NT2/D1 (cell line): ENCODE results near the gene PRKN.

Experiments
- DNase-seq: peaks from one replicate; pipeline ENCODE4 v3.0.0-alpha.2; 2011; ENCODE audit warnings: low read depth, low spot score
- H3K27me3 ChIP-seq: 2 replicates; pipeline ENCODE4 v1.6.0; 2011; ENCODE audit warnings: mild to moderate bottlenecking; ENCODE audit not compliant: insufficient read length, insufficient read depth
- H3K36me3 ChIP-seq: 2 replicates; pipeline ENCODE4 v1.6.1; 2011; ENCODE audit warnings: mild to moderate bottlenecking, low read length, mixed read lengths; ENCODE audit not compliant: insufficient read depth, insufficient read length
- H3K4me1 ChIP-seq: 2 replicates; pipeline ENCODE4 v1.5.1; 2011; ENCODE audit not compliant: insufficient read depth, insufficient read length
- H3K4me3 ChIP-seq: 2 replicates; pipeline ENCODE4 v1.5.1; 2011; ENCODE audit warnings: low read depth; ENCODE audit not compliant: insufficient read length
- H3K9ac ChIP-seq: 2 replicates; pipeline ENCODE4 v1.6.0; 2011; ENCODE audit warnings: low read depth; ENCODE audit not compliant: insufficient read length
- H3K9me3 ChIP-seq: 2 replicates; pipeline ENCODE4 v1.5.1; 2011; ENCODE audit warnings: mild to moderate bottlenecking, low read length; ENCODE audit not compliant: insufficient read depth
- SUZ12 ChIP-seq: IDR thresholded peaks from 2 replicates; pipeline ENCODE4 v1.6.1; 2011; ENCODE audit not compliant: insufficient read length, insufficient read depth; ENCODE audit errors: extremely low read depth
- YY1 ChIP-seq: IDR thresholded peaks from 2 replicates; pipeline ENCODE4 v1.6.1; 2011; ENCODE audit not compliant: insufficient read length, insufficient read depth
- ZNF274 ChIP-seq: IDR thresholded peaks from 2 replicates; pipeline ENCODE4 v1.6.1; 2011; ENCODE audit warnings: mild to moderate bottlenecking, low read depth, low read length

Gene PRKN

DNA sequence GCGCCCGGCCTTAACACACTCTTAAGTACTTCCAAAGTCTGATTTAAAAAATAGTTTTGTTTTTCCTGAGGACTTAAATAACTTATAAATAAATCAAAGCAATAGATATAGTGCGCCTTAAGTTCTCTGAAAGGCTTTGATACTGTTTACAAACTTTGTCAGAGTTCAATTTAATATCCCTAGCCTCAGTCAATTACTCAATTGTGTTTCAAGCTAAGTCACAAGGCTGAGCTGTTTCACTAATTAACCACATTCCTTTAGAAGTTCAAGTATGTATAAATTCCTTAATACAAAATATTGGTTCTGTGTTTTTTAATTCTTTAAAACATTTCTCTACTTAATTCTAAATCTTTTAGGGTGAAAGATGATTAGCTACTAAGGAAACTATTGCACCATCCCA is 1275.3 kb downstream of the PRKN start:
- no peak for DNase-seq
- Histone ChIP-seq H3K9ac (no peak overlapping the region), H3K36me3 (no peaks in the 10 kb centered on the region), H3K4me1 (no peaks in the 10 kb centered on the region), H3K9me3 (no peaks in the 10 kb centered on the region), H3K4me3 (no peak overlapping the region), H3K27me3 (no peaks in the 10 kb centered on the region)
- no peak for TF ChIP-seq ZNF274
- no peak for TF ChIP-seq SUZ12
- TF ChIP-seq YY1: no peak

DNA sequence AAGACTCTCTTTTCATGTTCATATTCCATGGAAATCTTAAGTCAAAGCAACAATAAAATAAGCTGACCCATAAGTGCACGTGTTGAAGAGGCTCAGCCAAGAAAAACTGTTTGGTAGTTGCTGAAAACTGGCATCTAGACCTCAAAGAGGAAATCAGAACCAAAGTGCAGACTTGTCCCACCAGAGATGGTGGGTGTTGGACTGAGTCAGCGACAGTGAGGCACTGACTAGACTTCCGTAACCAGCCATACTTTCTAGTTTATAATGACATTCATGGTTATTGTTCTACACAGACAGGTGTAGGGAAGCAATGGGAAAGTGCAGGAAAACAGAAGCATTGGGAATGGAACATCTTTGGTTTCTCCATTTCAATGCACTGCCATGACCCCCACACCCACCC is 1278.0 kb downstream of the PRKN start:
- TF ChIP-seq YY1: no peak
- peaks cover 2% of the 10 kb centered on the region for H3K4me1 ChIP-seq
- H3K9me3 ChIP-seq: no peaks in the 10 kb centered on the region
- H3K9ac ChIP-seq: no peak overlapping the region
- no peaks in the 10 kb centered on the region for H3K36me3 ChIP-seq
- H3K27me3 ChIP-seq: no peaks in the 10 kb centered on the region
- DNase-seq: no peak
- no peak overlapping the region for H3K4me3 ChIP-seq

DNA sequence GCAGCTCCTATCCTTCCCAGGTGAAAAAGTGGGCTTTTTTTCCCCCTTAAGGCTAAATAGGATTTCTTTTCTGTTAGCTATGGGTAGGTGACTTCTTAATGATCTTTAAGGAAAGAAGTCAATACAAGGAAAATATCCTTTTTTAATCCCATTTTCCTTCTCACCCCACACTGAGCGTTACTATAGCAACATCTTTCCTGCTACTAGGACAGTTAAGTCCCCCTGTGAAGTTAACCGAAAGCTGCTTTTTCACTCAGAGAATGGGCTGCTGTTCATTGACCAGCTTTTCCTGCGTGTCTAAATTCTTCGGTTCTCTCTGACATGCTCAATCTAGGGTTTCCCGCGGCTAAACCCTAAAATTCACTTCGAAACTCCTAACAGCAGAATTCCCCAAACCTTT is 1280.6 kb downstream of the PRKN start:
- Histone ChIP-seq H3K36me3 (no peaks in the 10 kb centered on the region), H3K9me3 (no peaks in the 10 kb centered on the region), H3K4me1 (peaks cover 2% of the 10 kb centered on the region), H3K9ac (no peak overlapping the region), H3K4me3 (no peak overlapping the region), H3K27me3 (no peaks in the 10 kb centered on the region)
- no peak for TF ChIP-seq SUZ12
- no peak for TF ChIP-seq ZNF274
- TF ChIP-seq YY1: no peak
- DNase-seq: no peak

DNA sequence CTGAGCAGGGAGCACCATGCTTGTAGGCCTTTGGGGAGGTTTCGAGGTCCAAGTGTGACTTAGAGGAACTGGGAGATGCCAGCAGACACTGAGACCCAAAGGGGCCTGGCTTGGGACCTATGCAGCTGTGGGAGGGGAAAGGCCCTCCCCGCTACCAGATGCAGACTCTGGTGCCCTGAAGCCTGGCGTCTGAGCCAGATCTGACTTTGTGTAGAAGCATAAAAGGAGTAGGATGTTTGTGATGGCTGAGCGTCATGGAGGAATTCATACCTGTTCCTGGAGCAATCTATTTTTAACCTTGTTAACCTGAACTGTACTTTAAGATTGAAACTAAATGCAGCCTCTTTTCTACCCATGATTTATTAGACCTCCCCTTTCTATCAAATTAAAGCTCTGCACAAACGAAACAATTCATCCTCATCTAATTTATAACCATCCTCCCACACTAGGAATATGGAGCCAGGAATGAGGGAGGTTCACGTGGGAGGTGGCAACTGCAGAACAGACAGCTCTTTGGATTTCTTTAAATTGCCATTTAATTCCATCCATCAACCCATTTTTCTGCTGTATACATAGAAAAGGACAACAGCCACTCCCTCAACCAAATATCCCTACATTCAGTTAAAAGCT is 1281.2 kb downstream of the PRKN start:
- H3K4me1 ChIP-seq: peaks cover 2% of the 10 kb centered on the region
- H3K27me3 ChIP-seq: no peaks in the 10 kb centered on the region
- H3K9me3 ChIP-seq: no peaks in the 10 kb centered on the region
- H3K9ac ChIP-seq: no peak overlapping the region
- DNase-seq: no peak
- no peak overlapping the region for H3K4me3 ChIP-seq
- TF ChIP-seq ZNF274: no peak
- no peaks in the 10 kb centered on the region for H3K36me3 ChIP-seq

DNA sequence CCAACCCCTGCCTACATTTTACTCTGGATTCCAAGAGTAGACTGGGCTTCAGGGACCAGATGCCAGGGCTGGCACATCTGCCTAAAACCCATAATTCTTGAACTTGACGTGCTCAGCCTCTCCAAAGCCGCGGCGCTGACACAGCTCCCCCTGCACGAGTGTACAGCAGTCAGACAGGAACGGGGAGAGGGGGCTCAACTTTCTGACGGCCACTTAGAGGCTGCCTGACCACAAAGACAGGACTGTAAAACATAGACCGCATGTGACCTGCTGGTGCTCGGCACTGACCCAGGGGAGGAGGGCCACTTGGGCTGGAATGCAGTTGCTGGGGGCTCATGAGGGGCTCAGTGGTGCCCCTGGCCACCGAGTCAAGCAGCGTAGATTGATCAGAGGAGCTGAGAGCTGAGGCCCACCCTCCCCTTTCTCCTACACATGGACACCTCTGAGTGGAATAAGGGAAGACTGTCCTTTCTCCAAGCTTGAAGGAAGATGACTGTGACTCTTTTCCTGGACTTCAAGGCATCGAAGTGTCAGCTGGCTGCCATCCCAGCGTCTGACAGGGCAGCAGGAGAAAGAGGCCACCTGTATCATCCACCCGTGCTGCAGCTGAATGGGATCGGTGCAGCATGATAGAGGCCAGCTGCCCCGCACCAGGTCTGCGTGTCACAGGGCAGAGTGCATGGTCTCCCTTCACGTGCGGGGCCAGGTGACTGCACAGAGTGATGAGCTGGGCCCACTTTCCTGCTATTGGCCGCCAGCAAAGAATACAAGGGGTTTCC is 1282.4 kb downstream of the PRKN start:
- Histone ChIP-seq H3K9ac (no peak overlapping the region), H3K27me3 (no peaks in the 10 kb centered on the region), H3K4me1 (peaks cover 2% of the 10 kb centered on the region), H3K9me3 (no peaks in the 10 kb centered on the region), H3K36me3 (no peaks in the 10 kb centered on the region), H3K4me3 (no peak overlapping the region)
- no peak for TF ChIP-seq SUZ12
- TF ChIP-seq ZNF274: no peak
- TF ChIP-seq YY1: no peak
- no peak for DNase-seq

DNA sequence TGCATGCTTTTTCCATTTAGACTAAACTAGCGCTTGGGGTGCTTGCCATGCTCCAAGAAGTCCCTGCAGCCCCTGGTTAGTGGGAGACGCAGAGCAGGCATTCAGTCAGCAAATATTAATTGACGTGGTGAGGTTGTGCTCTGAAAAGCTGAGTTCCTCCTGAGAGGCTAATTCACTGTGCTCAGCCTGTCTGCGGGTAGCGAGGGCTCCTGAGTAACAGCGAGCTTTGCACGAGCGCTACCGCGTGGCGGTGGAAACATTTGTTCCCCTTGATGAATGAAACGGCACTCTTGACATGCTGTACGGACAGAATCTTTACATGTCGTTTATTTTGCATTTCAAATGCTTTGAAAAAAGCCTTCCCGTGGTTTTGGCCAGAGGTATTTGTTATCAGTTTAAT is 1283.1 kb downstream of the PRKN start:
- Histone ChIP-seq H3K4me1 (peaks cover 2% of the 10 kb centered on the region), H3K36me3 (no peaks in the 10 kb centered on the region), H3K9me3 (no peaks in the 10 kb centered on the region), H3K9ac (no peak overlapping the region), H3K27me3 (no peaks in the 10 kb centered on the region), H3K4me3 (no peak overlapping the region)
- TF ChIP-seq ZNF274: no peak
- TF ChIP-seq YY1: no peak
- TF ChIP-seq SUZ12: no peak
- DNase-seq: no peak

DNA sequence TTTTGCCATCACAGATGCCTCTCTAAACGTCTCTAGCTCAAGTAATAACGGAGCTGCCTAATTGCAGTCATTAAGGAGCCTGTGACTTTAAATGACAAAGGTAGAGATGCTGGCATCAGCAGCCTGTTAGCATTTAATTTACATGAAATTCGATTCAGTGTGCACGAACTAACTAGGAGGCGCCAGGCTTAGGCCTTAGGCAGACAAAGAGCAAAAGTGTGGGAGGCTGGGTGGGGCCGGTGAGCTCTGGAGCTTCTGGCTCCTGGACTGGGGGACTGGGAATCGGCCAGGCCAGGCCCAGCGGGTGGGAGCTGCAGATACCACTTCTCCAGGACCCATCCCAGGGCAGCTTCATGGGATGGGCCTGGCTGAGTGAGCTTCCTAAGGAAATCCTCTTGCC is 1283.7 kb downstream of the PRKN start:
- Histone ChIP-seq H3K9me3 (no peaks in the 10 kb centered on the region), H3K36me3 (no peaks in the 10 kb centered on the region), H3K9ac (no peak overlapping the region), H3K4me1 (peaks cover 4% of the 10 kb centered on the region), H3K27me3 (no peaks in the 10 kb centered on the region), H3K4me3 (no peak overlapping the region)
- DNase-seq: peak; percentile 68
- TF ChIP-seq ZNF274 (no peak), YY1 (no peak), SUZ12 (no peak)

DNA sequence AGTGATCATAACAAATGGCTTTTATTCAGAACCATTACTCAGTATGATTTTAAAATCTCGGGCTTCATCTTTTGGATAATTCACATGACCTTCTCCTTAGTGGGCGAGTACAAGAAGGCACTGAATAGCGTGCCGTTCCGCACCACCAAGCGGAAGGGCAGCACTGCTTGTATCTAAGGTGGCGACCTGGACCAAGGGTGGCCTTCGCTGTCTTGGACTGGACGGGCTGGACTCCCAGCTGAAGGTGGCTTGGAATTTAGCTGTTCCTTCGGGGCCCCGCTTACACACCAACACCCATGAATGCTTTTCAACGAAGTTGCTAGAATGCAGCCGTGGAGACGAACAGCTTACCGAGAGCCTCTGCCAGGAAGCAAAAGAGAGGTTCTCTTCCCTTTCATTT is 1285.1 kb downstream of the PRKN start:
- H3K9me3 ChIP-seq: no peaks in the 10 kb centered on the region
- no peaks in the 10 kb centered on the region for H3K27me3 ChIP-seq
- DNase-seq: no peak
- TF ChIP-seq SUZ12 (no peak), YY1 (no peak), ZNF274 (no peak)
- peaks cover 4% of the 10 kb centered on the region for H3K4me1 ChIP-seq
- H3K36me3 ChIP-seq: no peaks in the 10 kb centered on the region
- no peak overlapping the region for H3K4me3 ChIP-seq
- H3K9ac ChIP-seq: no peak overlapping the region
